Ovary (tissue), 9 donors: Measurements from ENCODE around the gene KCND3. TPM values are rescaled to one million over a fixed set of nuclear protein-coding genes. Genes with fewer than 3 reads are reported as not detected.

Experiments used
- DNase-seq, 5 donors: peaks; one replicate each; pipeline ENCODE4 v3.0.0-alpha.2; 2019 to 2020
- H3K27ac ChIP-seq, 2 donors: fragments of 200-600 bp; one replicate each; pipeline versions ENCODE4 v1.5.1 to v1.8.0; 2019 to 2022
- H3K27me3 ChIP-seq: fragments of 200-600 bp; one replicate; pipeline ENCODE4 v1.8.0; 2022
- H3K36me3 ChIP-seq: fragments of 200-600 bp; sonication (generic); one replicate; pipeline ENCODE4 v1.5.1; 2019
- H3K4me1 ChIP-seq: one replicate; pipeline ENCODE4 v1.8.1; 2013; ENCODE audit warnings: mild to moderate bottlenecking, moderate library complexity; ENCODE audit not compliant: insufficient read depth
- H3K4me3 ChIP-seq: fragments of 200-600 bp; sonication (generic); one replicate; pipeline ENCODE4 v1.5.1; 2017
- H3K9me3 ChIP-seq, 2 donors: fragments of 200-600 bp in 1 of 2; sonication (generic) in 1 of 2; one replicate each; pipeline versions ENCODE4 v1.5.1 to v1.8.1; 2013 to 2019; ENCODE audit warnings: mild to moderate bottlenecking in 1 of 2, moderate library complexity in 1 of 2
- EP300 ChIP-seq: sonication (generic); formaldehyde crosslinking; IDR thresholded peaks from one replicate; pipeline ENCODE4 v1.6.1; 2017; ENCODE audit warnings: antibody characterized with exemption
- POLR2A ChIP-seq: fragments of 450-650 bp; IDR thresholded peaks from one replicate; pipeline ENCODE4 v1.6.1; 2017; ENCODE audit warnings: antibody characterized with exemption, mild to moderate bottlenecking, moderate library complexity
- WGBS, 3 donors: extraction: QIAGEN DNeasy Blood & Tissue Kit in 1 of 3; methylation state at CpG; one replicate each; pipeline versions ENCODE4 v1.1.5 to v1.1.7; 2013 to 2017; 5-methylcytosine and 5-hydroxymethylcytosine counted together
- intact Hi-C, 4 donors: fragments of 100-400 bp; cut with DNase I; formaldehyde crosslinking; loops; one replicate each; pipeline versions ENCODE4 v1.11.0 to v1.15.1; 2022 to 2023
- polyA plus RNA-seq, 2 donors: library from polyadenylated mRNA; stranded (reverse); fragments of 200-250 nt in 1 of 2; fragments of 350-450 nt in 1 of 2; fragmentation: Illumina TruSeq in 1 of 2; extraction: RNeasy Lipid Tissue Mini Kit (QIAGEN cat#74804) in 1 of 2; gene quantifications; one replicate each; pipeline ENCODE4 v1.2.3, GENCODE V29; 2013 to 2014
- total RNA-seq, 7 donors: library from RNA; depleted of rRNA in 2 of 7; stranded (reverse); fragments of >200 nt in 2 of 7; fragmentation: NEBNext Ultra II Directional in 3 of 7; extraction: Animal tissue kit (Norgen Biotek cat#: 25700) in 3 of 7; gene quantifications; one replicate each; pipeline versions ENCODE4 v1.1.0 to v1.2.4, GENCODE V29; 2016 to 2023
- TF ChIP-seq, protein P1 (sequence below), 3 donors: fragments of 450-650 bp in 2 of 3; fragments of 200-600 bp in 1 of 3; IDR thresholded peaks; one replicate each; pipeline versions ENCODE4 v1.5.1 to v1.8.0; 2016 to 2022; ENCODE audit warnings: antibody characterized with exemption in 3 of 3, mild to moderate bottlenecking in 1 of 3
- donor health status: DM: no; HTN: no; CAD: no; lungs with moderate emphysema.
- donor health status: DM: no; HTN: no; CAD: no.
- donor health status: Bipolar disorder and iron deficiency.
- donor health status: DM: yes; HTN: yes; CAD: no.
- donor health status: DM: no; HTN: no; CAD: no.
- donor health status: DM: yes; HTN: yes; CAD: no.

KCND3 gene
- total and polyA plus RNA-seq, 9 donors: 0.15 to 6.5 (median 0.60) TPM

DNA sequence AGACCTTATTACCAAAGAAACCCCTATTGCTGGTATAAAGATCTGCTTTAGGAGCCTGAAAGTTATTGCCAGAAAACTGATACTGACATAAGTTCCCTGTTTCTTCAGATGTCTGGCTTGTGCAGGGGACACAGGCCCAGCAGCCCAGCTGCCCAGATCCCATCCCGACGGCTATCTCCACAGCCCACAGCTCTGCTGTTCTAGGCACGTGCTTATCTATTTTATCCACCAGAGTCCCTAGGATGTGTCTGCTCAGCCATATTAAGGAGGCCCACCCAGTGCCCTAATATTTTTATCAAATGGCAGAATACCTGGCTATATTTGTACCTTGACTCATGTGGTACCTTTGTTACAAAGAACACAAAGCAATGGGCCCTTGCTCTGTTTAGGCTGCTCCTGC lies 174.8 kb downstream of the KCND3 start:
- H3K4me3 ChIP-seq: no peak overlapping the region
- 56 to 80% (median 60%) methylated on average over 3 of the region's 3 CpGs for WGBS, 3 donors
- no peak for DNase-seq
- H3K27ac ChIP-seq: no peak overlapping the region
- intact Hi-C loops: no loop called here
- no peaks in the 10 kb centered on the region for H3K27me3 ChIP-seq
- no peaks in the 10 kb centered on the region for H3K36me3 ChIP-seq
- TF ChIP-seq POLR2A (no peak), EP300 (no peak)
- TF ChIP-seq, protein P1, sequence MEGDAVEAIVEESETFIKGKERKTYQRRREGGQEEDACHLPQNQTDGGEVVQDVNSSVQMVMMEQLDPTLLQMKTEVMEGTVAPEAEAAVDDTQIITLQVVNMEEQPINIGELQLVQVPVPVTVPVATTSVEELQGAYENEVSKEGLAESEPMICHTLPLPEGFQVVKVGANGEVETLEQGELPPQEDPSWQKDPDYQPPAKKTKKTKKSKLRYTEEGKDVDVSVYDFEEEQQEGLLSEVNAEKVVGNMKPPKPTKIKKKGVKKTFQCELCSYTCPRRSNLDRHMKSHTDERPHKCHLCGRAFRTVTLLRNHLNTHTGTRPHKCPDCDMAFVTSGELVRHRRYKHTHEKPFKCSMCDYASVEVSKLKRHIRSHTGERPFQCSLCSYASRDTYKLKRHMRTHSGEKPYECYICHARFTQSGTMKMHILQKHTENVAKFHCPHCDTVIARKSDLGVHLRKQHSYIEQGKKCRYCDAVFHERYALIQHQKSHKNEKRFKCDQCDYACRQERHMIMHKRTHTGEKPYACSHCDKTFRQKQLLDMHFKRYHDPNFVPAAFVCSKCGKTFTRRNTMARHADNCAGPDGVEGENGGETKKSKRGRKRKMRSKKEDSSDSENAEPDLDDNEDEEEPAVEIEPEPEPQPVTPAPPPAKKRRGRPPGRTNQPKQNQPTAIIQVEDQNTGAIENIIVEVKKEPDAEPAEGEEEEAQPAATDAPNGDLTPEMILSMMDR (IDR thresholded peaks at IDR 0.05): no peak
- H3K4me1 ChIP-seq: no peaks in the 10 kb centered on the region
- H3K9me3 ChIP-seq: no peaks in the 10 kb centered on the region

DNA sequence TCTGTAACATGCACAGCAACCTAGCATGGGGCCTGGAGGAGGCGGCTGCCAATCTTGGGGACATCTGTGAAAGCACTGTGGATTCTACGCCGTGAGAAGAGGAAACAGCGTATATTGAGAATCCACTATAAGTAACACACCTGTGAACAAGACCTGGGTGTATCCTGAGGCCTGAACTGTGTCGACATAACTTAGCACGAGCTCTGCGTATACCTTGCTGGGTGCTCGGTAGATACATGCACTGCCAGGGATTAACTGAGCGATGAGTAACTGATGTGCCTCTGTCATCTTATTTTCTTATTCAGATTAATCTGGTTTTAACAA lies 175.2 kb downstream of the KCND3 start:
- Histone ChIP-seq H3K9me3 (no peaks in the 10 kb centered on the region), H3K27me3 (no peaks in the 10 kb centered on the region), H3K4me1 (no peaks in the 10 kb centered on the region), H3K4me3 (no peak overlapping the region), H3K36me3 (no peaks in the 10 kb centered on the region), H3K27ac (no peak overlapping the region)
- TF ChIP-seq, protein P1 (IDR thresholded peaks at IDR 0.05): no peak
- TF ChIP-seq EP300 (no peak), POLR2A (no peak)
- DNase-seq: no peak
- 89 to 95% (median 93%) methylated on average over 9 of the region's 9 CpGs for WGBS, 3 donors
- intact Hi-C loops: no loop called here

DNA sequence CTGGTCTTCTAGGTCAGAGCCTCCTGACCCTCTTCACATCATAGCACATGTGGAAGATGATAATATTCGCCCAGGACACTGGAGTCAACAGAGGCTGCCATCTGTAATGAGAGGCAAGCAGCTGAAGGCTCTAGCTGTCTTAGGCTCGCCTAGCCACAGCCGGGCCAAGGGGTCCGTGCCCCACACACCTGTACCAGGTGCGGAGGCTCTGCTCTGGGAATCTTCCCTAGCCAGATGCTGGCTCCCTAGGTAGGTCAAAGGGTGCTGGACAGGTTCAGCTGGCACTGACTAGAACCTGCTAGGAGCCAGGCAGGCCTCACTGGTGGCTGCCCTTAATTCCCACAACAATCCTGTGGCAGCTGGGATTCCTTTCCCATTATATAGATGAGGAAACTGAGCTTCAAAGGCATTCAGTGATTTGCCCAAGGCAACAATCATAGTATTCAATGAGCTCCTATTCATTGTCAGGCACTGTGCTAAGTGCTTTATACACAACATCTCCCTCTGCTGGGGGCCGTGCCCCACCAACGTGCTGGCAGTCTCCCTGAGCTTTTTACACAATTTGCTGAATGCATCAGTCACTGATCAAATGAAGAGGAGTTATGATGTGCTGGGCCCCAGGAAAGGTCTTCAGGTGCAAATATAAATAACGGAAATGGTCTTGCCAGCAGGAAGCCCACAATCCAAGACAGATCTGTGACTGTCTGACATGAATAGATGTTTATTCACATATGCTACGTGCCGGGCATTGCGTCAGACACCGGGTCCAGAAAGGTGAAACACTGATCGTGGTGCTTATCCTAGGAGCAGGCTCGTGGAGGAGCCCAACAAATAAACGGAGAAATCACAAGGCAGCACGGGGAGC lies 175.8 kb downstream of the KCND3 start:
- TF ChIP-seq EP300 (no peak), POLR2A (no peak)
- TF ChIP-seq, protein P1 (IDR thresholded peaks at IDR 0.05): no peak
- Histone ChIP-seq H3K4me3 (no peak overlapping the region), H3K36me3 (no peaks in the 10 kb centered on the region), H3K27me3 (no peaks in the 10 kb centered on the region), H3K4me1 (no peaks in the 10 kb centered on the region), H3K27ac (no peak overlapping the region), H3K9me3 (no peaks in the 10 kb centered on the region)
- intact Hi-C loops: no loop called here
- WGBS, 3 donors: 65 to 73% (median 65%) methylated on average over 16 of the region's 16 CpGs
- no peak for DNase-seq

DNA sequence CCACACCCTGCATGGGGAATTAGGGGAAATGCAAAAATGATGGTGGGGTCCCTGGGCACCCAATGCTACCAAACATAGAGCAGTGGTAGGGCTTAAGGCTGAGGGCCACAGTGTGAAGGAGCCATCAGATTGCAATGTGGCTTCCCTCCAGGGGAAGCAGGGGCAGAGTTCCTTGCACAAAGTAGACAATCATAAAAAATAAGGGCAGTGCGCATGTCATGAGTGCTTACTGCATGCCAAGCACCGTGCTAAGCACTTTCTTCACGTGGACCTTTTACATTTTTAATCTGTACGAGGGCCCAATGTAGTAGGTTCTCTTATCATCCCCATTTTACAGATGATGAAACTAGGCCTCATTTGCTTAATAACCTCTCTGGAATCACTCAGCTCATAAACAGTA lies 177.2 kb downstream of the KCND3 start:
- no peaks in the 10 kb centered on the region for H3K27me3 ChIP-seq
- no peaks in the 10 kb centered on the region for H3K4me1 ChIP-seq
- no peak overlapping the region for H3K4me3 ChIP-seq
- intact Hi-C loops: no loop called here
- H3K27ac ChIP-seq: no peak overlapping the region
- WGBS, 3 donors: 89 to 94% (median 93%) methylated on average over 4 of the region's 4 CpGs
- no peak for DNase-seq
- no peak for TF ChIP-seq EP300
- TF ChIP-seq, protein P1 (IDR thresholded peaks at IDR 0.05): no peak
- no peak for TF ChIP-seq POLR2A
- H3K36me3 ChIP-seq: no peaks in the 10 kb centered on the region
- no peaks in the 10 kb centered on the region for H3K9me3 ChIP-seq
